Measurements from ENCODE around the gene KCTD18. TPM values are rescaled to one million over a fixed set of nuclear protein-coding genes. Genes with fewer than 3 reads are reported as not detected.

KCTD18 gene
- 9.0 and 11.1 TPM in 2 replicates for total RNA-seq (2014; rRNA removed; shearing (Covaris generic))
- polyA plus RNA-seq (2015; cell fraction: cytosol; rRNA removed): 16.3 TPM in 2 replicates
- 10.7 and 14.2 TPM in 2 replicates for polyA plus RNA-seq (2015; cell fraction: nucleus; rRNA removed)

GRCh38 chr2:200509612-200510433 lies at the start of gene KCTD18:
Gene KCTD18, minus strand, starts transcription at chr2:200510068. Its CDS starts 3,052 bp downstream, at chr2:200507016.
- DNase-seq (ENCODE audit: low read depth): peak; percentile 84

- DNase-seq (ENCODE audit: low read depth): no peak
Observed at GRCh38 chr2:200540793-200541192, 30.9 kb upstream of the KCTD18 start.

GRCh38 chr2:200538139-200538538 lies 28.3 kb upstream of the KCTD18 start:
- no peak for DNase-seq (ENCODE audit: low read depth)

GRCh38 chr2:200534572-200534971 lies 24.7 kb upstream of the KCTD18 start:
- DNase-seq (ENCODE audit: low read depth): no peak

GRCh38 chr2:200533754-200534153 lies 23.9 kb upstream of the KCTD18 start:
- no peak for DNase-seq (ENCODE audit: low read depth)

DNA sequence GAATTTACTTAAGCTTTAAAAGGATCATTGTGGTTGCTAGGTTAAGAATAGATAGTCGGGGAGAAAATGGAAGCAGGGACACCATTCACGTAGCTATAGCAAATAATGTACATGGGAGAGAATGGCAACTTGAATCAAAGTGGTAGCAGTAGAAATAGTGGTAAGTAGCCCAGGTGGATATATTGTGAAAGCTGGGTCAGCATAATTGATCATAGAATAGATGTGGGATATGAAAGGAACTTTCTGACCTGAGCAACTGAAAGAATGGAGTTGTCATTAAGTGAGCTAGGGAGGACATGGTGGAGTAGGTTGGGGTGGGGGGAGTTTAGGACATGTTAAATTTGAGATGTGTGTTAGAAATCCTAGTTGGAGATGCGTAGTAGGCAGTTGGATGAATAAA lies 18.4 kb upstream of the KCTD18 start:
- no peak for DNase-seq (ENCODE audit: low read depth)

DNA sequence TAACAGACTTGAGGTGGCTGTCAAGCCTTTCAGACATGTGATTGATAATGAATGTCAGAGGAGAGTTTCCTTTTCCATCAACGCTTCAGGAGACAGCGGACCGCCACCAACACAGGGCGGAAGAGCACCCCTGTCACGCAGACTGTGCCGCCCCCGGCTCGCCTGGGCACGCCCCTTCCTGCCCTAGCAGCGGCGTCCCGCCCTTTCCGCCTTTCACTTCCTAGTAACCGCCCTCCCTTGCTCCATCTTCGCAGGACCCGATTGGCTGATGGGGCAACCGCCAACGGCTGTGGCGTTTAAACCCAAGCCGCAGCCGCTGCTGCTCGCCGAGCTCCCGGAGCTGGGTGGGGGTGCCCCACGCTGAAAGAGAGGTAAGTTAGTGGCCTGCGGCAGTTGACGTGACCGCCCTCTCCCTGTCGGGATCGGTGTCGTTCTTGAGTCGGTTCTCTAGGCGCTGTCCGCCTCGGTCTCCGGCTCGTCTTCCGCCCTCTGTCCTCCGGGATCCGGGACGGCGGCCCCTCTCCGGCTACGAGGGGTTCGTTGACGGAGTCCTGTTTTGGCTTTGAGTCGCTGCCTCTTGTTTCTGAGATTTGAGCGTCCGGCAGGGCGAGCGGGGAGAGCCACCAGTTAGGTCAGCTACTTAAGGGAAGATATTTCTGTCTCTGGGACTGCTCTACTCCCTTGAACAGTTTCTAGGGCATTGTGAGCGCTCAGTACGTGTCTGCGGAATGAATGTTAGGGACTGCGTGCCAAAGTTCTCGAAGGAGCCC lies 16.2 kb upstream of the KCTD18 start, which contains the start of gene SGO2:
SGO2 (plus strand) TSS at position 326 of the 770 bp plus-strand sequence. CDS start 6,769 bp downstream, outside the sequence.
- peak; percentile 98 for DNase-seq (ENCODE audit: low read depth)

DNA sequence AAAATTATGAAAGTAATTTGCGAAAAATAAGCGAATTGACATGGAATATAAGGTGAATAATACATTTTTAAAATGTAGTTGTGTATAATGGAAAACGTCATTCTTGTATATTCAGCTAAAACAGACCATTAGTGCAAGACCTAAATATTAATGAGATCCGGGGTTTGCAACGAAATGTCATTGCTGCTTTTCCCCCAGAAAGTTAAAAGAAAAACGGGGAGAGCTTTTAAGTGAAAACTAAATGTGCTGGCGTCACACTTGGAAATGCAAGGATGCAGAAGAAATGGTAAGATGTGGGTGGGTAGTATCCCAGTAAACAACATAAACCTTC lies 15.6 kb upstream of the KCTD18 start:
- no peak for DNase-seq (ENCODE audit: low read depth)

- DNase-seq (ENCODE audit: low read depth): no peak
Observed at GRCh38 chr2:200525066-200525465, 15.2 kb upstream of the KCTD18 start.

DNA sequence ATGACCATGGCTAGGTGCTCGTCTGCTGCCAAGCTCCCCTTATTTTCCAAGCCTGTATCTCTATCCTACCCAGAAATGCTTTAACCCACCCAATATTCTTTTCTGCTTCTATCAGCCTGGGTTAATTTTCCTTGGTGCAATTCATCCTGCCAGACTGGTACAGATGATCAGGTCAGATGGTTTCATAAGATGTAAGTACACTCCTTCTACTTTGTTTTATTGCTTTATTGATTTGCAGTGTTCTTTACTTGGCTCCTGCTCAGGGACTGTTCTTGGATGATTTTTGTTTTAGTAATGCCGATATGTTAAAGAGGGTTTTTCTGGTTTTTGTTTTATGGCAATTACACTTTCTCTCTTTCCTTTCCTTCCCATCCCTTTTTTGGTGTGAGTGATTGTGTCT lies 13.7 kb upstream of the KCTD18 start:
- no peak for DNase-seq (ENCODE audit: low read depth)

- peak; percentile 11 for DNase-seq (ENCODE audit: low read depth)
Observed at GRCh38 chr2:200523158-200523557, 13.3 kb upstream of the KCTD18 start.

DNA sequence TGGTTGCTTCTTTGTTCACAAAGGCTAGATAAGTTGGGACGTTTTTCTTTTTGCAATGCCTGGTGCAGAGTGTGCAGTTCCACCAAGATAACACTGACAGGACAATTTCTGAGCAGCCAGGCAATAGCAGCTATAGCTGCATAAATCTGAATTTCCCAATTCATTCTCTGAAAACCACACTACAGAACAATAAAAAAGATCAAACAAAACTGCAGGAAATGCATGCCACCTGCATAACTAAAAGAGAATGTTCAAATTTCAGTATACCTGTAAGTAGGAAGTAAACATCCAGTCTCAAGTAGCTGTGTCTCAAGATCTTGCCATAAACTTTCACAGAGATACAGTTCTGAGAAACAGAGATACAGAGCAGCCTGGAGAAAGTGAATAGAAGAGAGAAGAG lies 5.3 kb upstream of the KCTD18 start:
- no peak for DNase-seq (ENCODE audit: low read depth)

GRCh38 chr2:200509235-200509611 lies 645 bp downstream of the KCTD18 start:
- DNase-seq (ENCODE audit: low read depth): no peak

GRCh38 chr2:200507179-200507578 lies 2.7 kb downstream of the KCTD18 start:
- DNase-seq (ENCODE audit: low read depth): no peak

DNA sequence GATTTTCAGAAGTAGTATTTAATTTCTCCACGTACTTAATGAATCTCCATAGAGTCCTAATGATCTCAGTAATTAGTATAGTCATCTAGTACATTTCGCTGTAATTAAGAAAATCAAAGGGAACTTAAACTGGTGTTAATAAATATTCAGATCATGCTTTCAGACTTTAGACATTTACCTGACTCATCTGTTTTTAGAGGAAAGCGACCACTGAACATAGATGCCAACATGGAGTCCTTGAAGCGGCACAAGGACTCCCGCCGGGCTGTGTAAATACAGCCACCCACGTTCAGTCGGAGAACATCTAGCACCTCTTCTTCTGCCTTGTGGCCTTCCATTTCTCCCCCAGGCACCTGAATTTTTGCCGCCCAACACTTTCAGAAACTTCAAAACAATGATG lies 3.2 kb downstream of the KCTD18 start:
- no peak for DNase-seq (ENCODE audit: low read depth)

DNA sequence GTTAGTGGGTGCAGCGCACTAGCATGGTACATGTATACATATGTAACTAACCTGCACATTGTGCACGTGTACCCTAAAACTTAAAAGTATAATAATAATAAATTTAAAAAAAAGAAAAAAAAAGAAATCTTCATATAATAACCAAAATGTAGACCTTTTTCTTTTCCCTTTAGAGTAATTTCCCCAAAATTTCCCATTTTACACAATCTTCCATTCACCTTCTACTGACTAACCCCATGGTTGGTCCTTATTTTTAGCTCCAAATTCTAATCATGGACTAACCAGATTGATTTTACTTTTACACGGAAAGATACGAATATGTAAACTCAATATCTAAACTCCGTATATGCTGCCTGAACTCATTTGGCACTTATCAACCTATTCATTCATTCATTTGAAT lies 7.7 kb downstream of the KCTD18 start:
- DNase-seq (ENCODE audit: low read depth): no peak

GRCh38 chr2:200498402-200499162 lies 11.3 kb downstream of the KCTD18 start:
- DNase-seq (ENCODE audit: low read depth): no peak

GRCh38 chr2:200496696-200497095 lies 13.2 kb downstream of the KCTD18 start:
- DNase-seq (ENCODE audit: low read depth): no peak

GRCh38 chr2:200494048-200494447 lies 15.8 kb downstream of the KCTD18 start:
- DNase-seq (ENCODE audit: low read depth): no peak

GRCh38 chr2:200492656-200493055 lies 17.2 kb downstream of the KCTD18 start:
- no peak for DNase-seq (ENCODE audit: low read depth)

GRCh38 chr2:200490001-200490400 lies 19.9 kb downstream of the KCTD18 start:
- DNase-seq (ENCODE audit: low read depth): no peak

DNA sequence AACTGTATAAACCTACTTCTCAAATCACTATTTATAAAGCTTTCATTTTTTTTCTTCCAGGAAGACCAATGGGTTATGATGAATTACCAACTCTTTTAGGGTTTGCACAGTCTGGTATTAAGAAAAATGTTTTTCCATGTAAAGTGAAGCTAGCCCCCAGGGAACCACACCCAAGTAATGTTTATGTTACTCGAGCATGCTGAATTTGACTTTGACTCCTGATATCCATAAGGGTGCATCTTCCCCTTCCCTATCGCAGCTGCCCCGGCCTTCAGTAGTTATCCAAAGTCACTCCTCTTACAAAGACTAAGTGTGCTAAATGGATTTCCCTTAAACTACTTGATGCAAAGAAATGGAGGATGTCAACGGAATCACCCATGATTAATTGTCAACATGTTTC lies 21.7 kb downstream of the KCTD18 start:
- DNase-seq (ENCODE audit: low read depth): no peak
